ENCODE measurements around the gene FCER2.
A peak's percentile ranks its signal among the peaks of the same experiment; 100 is the strongest.

The FCER2 gene

DNA sequence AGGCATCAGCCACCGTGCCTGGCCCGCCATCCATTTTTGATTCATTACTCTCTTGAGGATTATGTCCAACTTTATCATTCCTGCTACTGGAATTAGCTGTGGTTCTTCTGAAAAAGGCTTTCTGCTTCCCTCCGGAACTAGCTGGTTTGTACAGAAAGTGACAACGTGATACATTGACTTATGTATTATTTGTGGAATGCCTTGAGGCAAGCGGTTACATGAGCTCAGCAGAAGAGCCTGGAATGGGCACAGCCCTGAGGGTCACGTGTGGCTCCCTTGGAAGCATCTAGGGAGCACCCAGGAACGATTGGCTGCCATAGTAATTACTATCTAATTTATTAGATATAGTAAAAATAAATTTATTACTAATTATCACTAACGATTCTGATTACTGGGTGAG lies 47.5 kb downstream of the FCER2 start:
- Histone ChIP-seq H3K79me2 (ENCODE audit: control insufficient read depth, low read length) (no peaks in the 10 kb centered on the region), H3K27ac (ENCODE audit: low read depth, low read length) (no peak overlapping the region), H3K9me2 (replicated peaks; ENCODE audit: control insufficient read depth, low read length) (no peaks in the 10 kb centered on the region), H3K36me3 (ENCODE audit: control insufficient read depth, low read length) (no peaks in the 10 kb centered on the region), H3K4me3 (ENCODE audit: low read length) (no peak overlapping the region), H3F3A (ENCODE audit: control insufficient read depth, insufficient read depth) (0 out of 2 replicates have a peak, but pooled peaks cover under 1% of the 10 kb centered on the region), H3K4me2 (ENCODE audit: low read length) (no peak overlapping the region), H3K4me1 (ENCODE audit: control insufficient read depth, low read length) (peaks cover 25% of the 10 kb centered on the region), H3K27me3 (ENCODE audit: control insufficient read depth, low read length) (no peaks in the 10 kb centered on the region), H4K20me1 (ENCODE audit: control insufficient read depth, insufficient read depth, low read depth, low read length) (no peaks in the 10 kb centered on the region), H3K9me3 (ENCODE audit: control insufficient read depth, insufficient read depth, low read length) (no peaks in the 10 kb centered on the region)
- no peak for TF ChIP-seq EZH2phosphoT487 (IDR thresholded peaks at IDR 0.05; ENCODE audit: borderline replicate concordance, low read length)
- TF ChIP-seq, protein P1, sequence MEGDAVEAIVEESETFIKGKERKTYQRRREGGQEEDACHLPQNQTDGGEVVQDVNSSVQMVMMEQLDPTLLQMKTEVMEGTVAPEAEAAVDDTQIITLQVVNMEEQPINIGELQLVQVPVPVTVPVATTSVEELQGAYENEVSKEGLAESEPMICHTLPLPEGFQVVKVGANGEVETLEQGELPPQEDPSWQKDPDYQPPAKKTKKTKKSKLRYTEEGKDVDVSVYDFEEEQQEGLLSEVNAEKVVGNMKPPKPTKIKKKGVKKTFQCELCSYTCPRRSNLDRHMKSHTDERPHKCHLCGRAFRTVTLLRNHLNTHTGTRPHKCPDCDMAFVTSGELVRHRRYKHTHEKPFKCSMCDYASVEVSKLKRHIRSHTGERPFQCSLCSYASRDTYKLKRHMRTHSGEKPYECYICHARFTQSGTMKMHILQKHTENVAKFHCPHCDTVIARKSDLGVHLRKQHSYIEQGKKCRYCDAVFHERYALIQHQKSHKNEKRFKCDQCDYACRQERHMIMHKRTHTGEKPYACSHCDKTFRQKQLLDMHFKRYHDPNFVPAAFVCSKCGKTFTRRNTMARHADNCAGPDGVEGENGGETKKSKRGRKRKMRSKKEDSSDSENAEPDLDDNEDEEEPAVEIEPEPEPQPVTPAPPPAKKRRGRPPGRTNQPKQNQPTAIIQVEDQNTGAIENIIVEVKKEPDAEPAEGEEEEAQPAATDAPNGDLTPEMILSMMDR (IDR thresholded peaks at IDR 0.05; ENCODE audit: low read depth, low read length, poor library complexity, severe bottlenecking): no peak

DNA sequence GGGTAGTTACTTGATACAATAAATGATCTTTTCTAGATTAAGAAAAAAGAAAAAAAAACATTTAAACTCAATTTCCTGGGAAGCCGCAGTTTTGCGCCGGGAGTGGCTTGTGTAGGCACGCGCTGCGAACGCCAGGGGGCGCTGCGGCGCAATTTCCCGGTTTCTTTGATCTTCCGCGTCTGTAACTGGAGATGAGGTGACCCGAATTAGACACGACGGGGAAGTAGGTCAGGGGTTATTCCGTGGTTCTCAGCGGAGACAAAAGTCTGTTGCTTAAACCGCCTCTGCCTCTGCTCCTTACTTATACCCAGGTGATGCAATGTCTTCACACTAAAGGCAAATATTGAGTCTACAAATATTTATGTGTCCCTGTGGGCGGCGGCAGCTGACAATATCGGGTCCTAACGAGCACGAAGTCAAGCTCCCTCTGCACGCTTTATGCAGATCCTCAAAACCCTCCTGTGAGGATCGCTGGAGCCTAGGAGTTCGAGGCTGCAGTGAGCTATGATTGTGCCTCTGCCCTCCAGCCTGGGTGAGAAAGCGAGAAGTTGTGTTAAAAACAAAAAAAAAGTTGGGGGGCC lies 49.8 kb downstream of the FCER2 start:
- H3K9me3 ChIP-seq (ENCODE audit: control insufficient read depth, insufficient read depth, low read length): no peaks in the 10 kb centered on the region
- no peaks in the 10 kb centered on the region for H3K79me2 ChIP-seq (ENCODE audit: control insufficient read depth, low read length)
- H3K36me3 ChIP-seq (ENCODE audit: control insufficient read depth, low read length): no peaks in the 10 kb centered on the region
- H3K4me3 ChIP-seq (ENCODE audit: low read length): peak overlapping the region; percentile 62
- no peaks in the 10 kb centered on the region for H3K9me2 ChIP-seq (replicated peaks; ENCODE audit: control insufficient read depth, low read length)
- H4K20me1 ChIP-seq (ENCODE audit: control insufficient read depth, insufficient read depth, low read depth, low read length): no peaks in the 10 kb centered on the region
- 0 out of 2 replicates have a peak, but pooled peaks cover 3% of the 10 kb centered on the region for H3F3A ChIP-seq (ENCODE audit: control insufficient read depth, insufficient read depth)
- peak overlapping the region; percentile 73 for H3K4me2 ChIP-seq (ENCODE audit: low read length)
- H3K27ac ChIP-seq (ENCODE audit: low read depth, low read length): no peak overlapping the region
- H3K4me1 ChIP-seq (ENCODE audit: control insufficient read depth, low read length): peaks cover 33% of the 10 kb centered on the region
- H3K27me3 ChIP-seq (ENCODE audit: control insufficient read depth, low read length): no peaks in the 10 kb centered on the region
- TF ChIP-seq, protein P1 (IDR thresholded peaks at IDR 0.05; ENCODE audit: low read depth, low read length, poor library complexity, severe bottlenecking): peak; percentile 88
- TF ChIP-seq EZH2phosphoT487 (IDR thresholded peaks at IDR 0.05; ENCODE audit: borderline replicate concordance, low read length): no peak

DNA sequence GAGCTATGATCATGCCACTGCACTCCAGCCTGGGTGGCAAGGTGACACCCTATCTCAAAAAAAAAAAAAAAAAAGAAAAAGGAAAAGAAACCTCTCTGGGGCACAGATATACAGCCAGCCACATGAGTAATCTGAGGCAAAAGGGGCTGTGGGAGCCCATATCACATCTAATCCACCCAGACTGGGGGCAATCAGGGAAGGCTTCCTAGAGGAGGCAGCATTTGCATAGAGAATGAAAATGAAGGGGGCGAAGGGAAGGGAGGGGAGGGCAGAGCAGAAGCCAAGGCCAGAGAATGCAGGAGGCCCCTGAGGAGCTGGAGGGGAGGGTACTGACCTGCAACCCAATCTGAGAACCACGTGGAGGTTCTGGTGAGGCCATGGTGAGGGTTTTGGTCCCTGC lies 51.8 kb downstream of the FCER2 start:
- Histone ChIP-seq H3K79me2 (ENCODE audit: control insufficient read depth, low read length) (no peaks in the 10 kb centered on the region), H4K20me1 (ENCODE audit: control insufficient read depth, insufficient read depth, low read depth, low read length) (no peaks in the 10 kb centered on the region), H3K4me2 (ENCODE audit: low read length) (no peak overlapping the region), H3K27me3 (ENCODE audit: control insufficient read depth, low read length) (no peaks in the 10 kb centered on the region), H3K36me3 (ENCODE audit: control insufficient read depth, low read length) (no peaks in the 10 kb centered on the region), H3K9me3 (ENCODE audit: control insufficient read depth, insufficient read depth, low read length) (no peaks in the 10 kb centered on the region), H3F3A (ENCODE audit: control insufficient read depth, insufficient read depth) (0 out of 2 replicates have a peak, but pooled peaks cover 3% of the 10 kb centered on the region), H3K4me1 (ENCODE audit: control insufficient read depth, low read length) (peaks cover 45% of the 10 kb centered on the region), H3K9me2 (replicated peaks; ENCODE audit: control insufficient read depth, low read length) (no peaks in the 10 kb centered on the region), H3K27ac (ENCODE audit: low read depth, low read length) (no peak overlapping the region), H3K4me3 (ENCODE audit: low read length) (no peak overlapping the region)
- TF ChIP-seq, protein P1 (IDR thresholded peaks at IDR 0.05; ENCODE audit: low read depth, low read length, poor library complexity, severe bottlenecking): no peak
- no peak for TF ChIP-seq EZH2phosphoT487 (IDR thresholded peaks at IDR 0.05; ENCODE audit: borderline replicate concordance, low read length)
